ENCODE data around the gene RHOH. TPM values are rescaled to one million over a fixed set of nuclear protein-coding genes. Genes with fewer than 3 reads are reported as not detected.

RHOH gene
- total and polyA plus RNA-seq, 9 of the 15 experiments (the other 6 are each of a cell fraction or from before 2014, with no cell fraction given), result 14.3 to 37.7 (median 23.2) TPM

- TF ChIP-seq PKNOX1 (IDR thresholded peaks at IDR 0.05) (peak; percentile 72), KLF1 (tag; IDR thresholded peaks at IDR 0.05) (no peak), CEBPB (tag; IDR thresholded peaks at IDR 0.05) (peak; percentile 77), RFX7 (CRISPR knock-in tag; IDR thresholded peaks at IDR 0.05) (no peak), L3MBTL2 (IDR thresholded peaks at IDR 0.05) (0 out of 2 replicates have a peak, but pooled peaks have one; percentile 13), RBM22 (IDR thresholded peaks at IDR 0.05; ENCODE audit: low read depth, low read length, poor library complexity, severe bottlenecking) (no peak), POLR2G (IDR thresholded peaks at IDR 0.05; ENCODE audit: low read depth, low read length) (no peak), NR2C2 (CRISPR knock-in tag; IDR thresholded peaks at IDR 0.05) (no peak), NR2C2 (tag; IDR thresholded peaks at IDR 0.05) (no peak), KHSRP (IDR thresholded peaks at IDR 0.05) (no peak), ETV1 (tag; conservative IDR thresholded peaks at IDR 0.05; ENCODE audit: low read depth) (0 out of 2 replicates have a peak, but pooled peaks have one; percentile 36), POLR2H (tag; IDR thresholded peaks at IDR 0.05; ENCODE audit: low read depth) (no peak), JUND (IDR thresholded peaks at IDR 0.05; ENCODE audit: borderline replicate concordance, low read depth, low read length) (0 out of 2 replicates have a peak, but pooled peaks have one; percentile 2), JUND (tag; IDR thresholded peaks at IDR 0.05; ENCODE audit: borderline replicate concordance, low read depth, low read length) (no peak; the same call in 2 of the 3 replicates)
- TF ChIP-seq, protein P1, sequence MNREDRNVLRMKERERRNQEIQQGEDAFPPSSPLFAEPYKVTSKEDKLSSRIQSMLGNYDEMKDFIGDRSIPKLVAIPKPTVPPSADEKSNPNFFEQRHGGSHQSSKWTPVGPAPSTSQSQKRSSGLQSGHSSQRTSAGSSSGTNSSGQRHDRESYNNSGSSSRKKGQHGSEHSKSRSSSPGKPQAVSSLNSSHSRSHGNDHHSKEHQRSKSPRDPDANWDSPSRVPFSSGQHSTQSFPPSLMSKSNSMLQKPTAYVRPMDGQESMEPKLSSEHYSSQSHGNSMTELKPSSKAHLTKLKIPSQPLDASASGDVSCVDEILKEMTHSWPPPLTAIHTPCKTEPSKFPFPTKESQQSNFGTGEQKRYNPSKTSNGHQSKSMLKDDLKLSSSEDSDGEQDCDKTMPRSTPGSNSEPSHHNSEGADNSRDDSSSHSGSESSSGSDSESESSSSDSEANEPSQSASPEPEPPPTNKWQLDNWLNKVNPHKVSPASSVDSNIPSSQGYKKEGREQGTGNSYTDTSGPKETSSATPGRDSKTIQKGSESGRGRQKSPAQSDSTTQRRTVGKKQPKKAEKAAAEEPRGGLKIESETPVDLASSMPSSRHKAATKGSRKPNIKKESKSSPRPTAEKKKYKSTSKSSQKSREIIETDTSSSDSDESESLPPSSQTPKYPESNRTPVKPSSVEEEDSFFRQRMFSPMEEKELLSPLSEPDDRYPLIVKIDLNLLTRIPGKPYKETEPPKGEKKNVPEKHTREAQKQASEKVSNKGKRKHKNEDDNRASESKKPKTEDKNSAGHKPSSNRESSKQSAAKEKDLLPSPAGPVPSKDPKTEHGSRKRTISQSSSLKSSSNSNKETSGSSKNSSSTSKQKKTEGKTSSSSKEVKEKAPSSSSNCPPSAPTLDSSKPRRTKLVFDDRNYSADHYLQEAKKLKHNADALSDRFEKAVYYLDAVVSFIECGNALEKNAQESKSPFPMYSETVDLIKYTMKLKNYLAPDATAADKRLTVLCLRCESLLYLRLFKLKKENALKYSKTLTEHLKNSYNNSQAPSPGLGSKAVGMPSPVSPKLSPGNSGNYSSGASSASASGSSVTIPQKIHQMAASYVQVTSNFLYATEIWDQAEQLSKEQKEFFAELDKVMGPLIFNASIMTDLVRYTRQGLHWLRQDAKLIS (CRISPR knock-in tag; IDR thresholded peaks at IDR 0.05), result no peak
- TF ChIP-seq, protein P2, sequence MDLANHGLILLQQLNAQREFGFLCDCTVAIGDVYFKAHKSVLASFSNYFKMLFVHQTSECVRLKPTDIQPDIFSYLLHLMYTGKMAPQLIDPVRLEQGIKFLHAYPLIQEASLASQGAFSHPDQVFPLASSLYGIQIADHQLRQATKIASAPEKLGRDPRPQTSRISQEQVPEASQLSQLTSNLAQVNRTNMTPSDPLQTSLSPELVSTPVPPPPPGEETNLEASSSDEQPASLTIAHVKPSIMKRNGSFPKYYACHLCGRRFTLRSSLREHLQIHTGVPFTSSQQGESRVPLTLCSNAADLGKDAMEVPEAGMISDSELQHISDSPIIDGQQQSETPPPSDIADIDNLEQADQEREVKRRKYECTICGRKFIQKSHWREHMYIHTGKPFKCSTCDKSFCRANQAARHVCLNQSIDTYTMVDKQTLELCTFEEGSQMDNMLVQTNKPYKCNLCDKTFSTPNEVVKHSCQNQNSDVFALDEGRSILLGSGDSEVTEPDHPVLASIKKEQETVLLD (IDR thresholded peaks at IDR 0.05), result no peak
These were observed 5.7 kb upstream of the RHOH start (continued) for GRCh38 chr4:40190880-40191815.

Data from K562 (cell line).